B cell (primary cell): ENCODE data around the gene ST8SIA5. TPM values are rescaled to one million over a fixed set of nuclear protein-coding genes. Genes with fewer than 3 reads are reported as not detected.

Experiments
- ATAC-seq: fragments of 200-7000 bp; cut with Tn5 transposase; one replicate; pipeline ENCODE4 v1.10.0; 2021; ENCODE audit warnings: low read depth, mild to moderate bottlenecking, moderate number of reproducible peaks, moderate library complexity
- CTCF ChIA-PET: fragments of 350-600 bp; sonication (Branson Sonifier 250); formaldehyde crosslinking; loops from one replicate; lab custom pipeline; 2021; ENCODE audit warnings: antibody characterized with exemption, inconsistent platforms; lab: Charles Lee
- POLR2A ChIA-PET: fragments of 350-600 bp; sonication (Branson Sonifier 250); formaldehyde crosslinking; loops from one replicate; lab custom pipeline; 2021; ENCODE audit warnings: antibody characterized with exemption; lab: Charles Lee
- DNase-seq: peaks from one replicate; pipeline ENCODE4 v3.0.0; 2013
- H2AFZ ChIP-seq: 2 replicates; pipeline ENCODE4 v1.6.1; 2012; ENCODE audit warnings: mild to moderate bottlenecking, low read depth, low read length; ENCODE audit not compliant: insufficient read depth, poor library complexity, severe bottlenecking
- H3K27ac ChIP-seq, 2 donors: 1 replicate in 1 of 2; 2 replicates in 1 of 2; pipeline ENCODE4 v1.5.1; 2012 to 2013; ENCODE audit warnings: low read length in 2 of 2, mild to moderate bottlenecking in 2 of 2, moderate library complexity in 1 of 2
- H3K27me3 ChIP-seq, 4 experiments: fragments of 200-600 bp in 1 of 4; sonication (generic) in 1 of 4; replicated peaks in 1 of 4; 1 replicate in 2 of 4; 2 replicates in 2 of 4; pipeline versions ENCODE4 v1.6.1 to v1.7.0; 2013 to 2016; ENCODE audit warnings: low read length in 3 of 4, mild to moderate bottlenecking in 2 of 4, mixed read lengths in 1 of 4, moderate library complexity in 1 of 4; ENCODE audit not compliant: insufficient read depth in 4 of 4, control insufficient read depth in 3 of 4; ENCODE audit errors: control extremely low read depth in 1 of 4
- H3K36me3 ChIP-seq, 2 experiments: replicated peaks in 1 of 2; 1 replicate in 1 of 2; 2 replicates in 1 of 2; pipeline versions ENCODE4 v1.6.1 to v1.7.1; 2013; ENCODE audit warnings: low read length in 1 of 2; ENCODE audit not compliant: insufficient read depth in 2 of 2, control insufficient read depth in 1 of 2; ENCODE audit errors: control extremely low read depth in 1 of 2, extremely low read depth in 1 of 2
- H3K4me1 ChIP-seq, 2 donors: fragments of 200-600 bp in 1 of 2; sonication (generic) in 1 of 2; 1 replicate in 1 of 2; 2 replicates in 1 of 2; pipeline versions ENCODE4 v1.5.1 to v1.6.1; 2013 to 2017; ENCODE audit warnings: low read length in 2 of 2; ENCODE audit not compliant: control insufficient read depth in 2 of 2, insufficient read depth in 2 of 2
- H3K4me2 ChIP-seq: replicated peaks from 2 replicates; pipeline ENCODE3; 2012; ENCODE audit warnings: mild to moderate bottlenecking, low read depth, low read length; ENCODE audit not compliant: poor library complexity, severe bottlenecking
- H3K4me3 ChIP-seq, 5 experiments: fragments of 200-600 bp in 1 of 5; sonication (generic) in 1 of 5; 1 replicate in 3 of 5; 2 replicates in 2 of 5; pipeline versions ENCODE4 v1.5.1 to v1.7.0; 2011 to 2016; ENCODE audit warnings: low read length in 4 of 5, mild to moderate bottlenecking in 4 of 5, low read depth in 2 of 5, control low read depth in 1 of 5, moderate library complexity in 1 of 5; ENCODE audit not compliant: insufficient read depth in 1 of 5; ENCODE audit errors: control extremely low read depth in 1 of 5, extremely low read depth in 1 of 5
- H3K79me2 ChIP-seq: fragments of 200-600 bp; sonication (generic); one replicate; pipeline ENCODE4 v1.6.0; 2016; ENCODE audit warnings: low read length; ENCODE audit not compliant: control insufficient read depth, insufficient read depth
- H3K9ac ChIP-seq: fragments of 200-600 bp; sonication (generic); 2 replicates; pipeline ENCODE4 v1.6.1; 2017; ENCODE audit warnings: mild to moderate bottlenecking, low read length, moderate library complexity
- H3K9me3 ChIP-seq, 3 donors: one replicate each; pipeline versions ENCODE4 v1.6.1 to v1.7.1; 2013; ENCODE audit warnings: low read length in 2 of 3; ENCODE audit not compliant: control insufficient read depth in 2 of 3, insufficient read depth in 1 of 3; ENCODE audit errors: control extremely low read depth in 1 of 3
- H4K20me1 ChIP-seq: 2 replicates; pipeline ENCODE4 v1.6.0; 2012; ENCODE audit warnings: mild to moderate bottlenecking, low read length; ENCODE audit not compliant: insufficient read depth, control insufficient read depth, poor library complexity, severe bottlenecking
- H3K27ac Mint-ChIP-seq: one replicate; pipeline ENCODE4 v1.8.0; 2021; ENCODE audit warnings: mixed read lengths
- H3K27me3 Mint-ChIP-seq: one replicate; pipeline ENCODE4 v1.8.0; 2021; ENCODE audit warnings: mixed read lengths
- H3K4me1 Mint-ChIP-seq: one replicate; pipeline ENCODE4 v1.8.0; 2021; ENCODE audit warnings: mixed read lengths
- H3K4me3 Mint-ChIP-seq: one replicate; pipeline ENCODE4 v1.8.0; 2021; ENCODE audit warnings: mixed read lengths
- H3K9me3 Mint-ChIP-seq: one replicate; pipeline ENCODE4 v1.8.0; 2022; ENCODE audit warnings: mixed read lengths; ENCODE audit not compliant: insufficient read depth
- EZH2 ChIP-seq: IDR thresholded peaks from 2 replicates; pipeline ENCODE4 v1.6.1; 2012; ENCODE audit warnings: borderline replicate concordance, low read depth, mild to moderate bottlenecking, moderate library complexity, low read length; ENCODE audit not compliant: insufficient read depth, poor library complexity, severe bottlenecking
- WGBS: methylation state at CpG from one replicate; pipeline ENCODE4 v1.1.5; 2013; ENCODE audit warnings: missing lambda C conversion rate; ENCODE audit not compliant: insufficient coverage; 5-methylcytosine and 5-hydroxymethylcytosine counted together
- intact Hi-C: fragments of 100-400 bp; cut with micrococcal nuclease; formaldehyde crosslinking; loops from one replicate; pipeline ENCODE4 v1.10.0; 2022
- polyA plus RNA-seq: library from polyadenylated mRNA; depleted of rRNA; stranded (reverse); fragments of >200 nt; gene quantifications from 2 replicates; pipeline ENCODE4 v1.2.3, GENCODE V29; 2012
- total RNA-seq, 2 donors: library from RNA; stranded (reverse); fragments of 120-200 nt in 1 of 2; gene quantifications; 1 replicate in 1 of 2; 2 replicates in 1 of 2; pipeline versions ENCODE4 v1.2.3 to v1.2.4, GENCODE V29; 2013 to 2022
- TF ChIP-seq, protein P1 (sequence below): fragments of 200-600 bp; IDR thresholded peaks from one replicate; pipeline ENCODE4 v1.8.0; 2022; ENCODE audit warnings: antibody characterized with exemption, mild to moderate bottlenecking

Gene ST8SIA5
- total and polyA plus RNA-seq, 2 donors (not counting 1 experiment from before 2014, with no cell fraction given), result not detected

DNA sequence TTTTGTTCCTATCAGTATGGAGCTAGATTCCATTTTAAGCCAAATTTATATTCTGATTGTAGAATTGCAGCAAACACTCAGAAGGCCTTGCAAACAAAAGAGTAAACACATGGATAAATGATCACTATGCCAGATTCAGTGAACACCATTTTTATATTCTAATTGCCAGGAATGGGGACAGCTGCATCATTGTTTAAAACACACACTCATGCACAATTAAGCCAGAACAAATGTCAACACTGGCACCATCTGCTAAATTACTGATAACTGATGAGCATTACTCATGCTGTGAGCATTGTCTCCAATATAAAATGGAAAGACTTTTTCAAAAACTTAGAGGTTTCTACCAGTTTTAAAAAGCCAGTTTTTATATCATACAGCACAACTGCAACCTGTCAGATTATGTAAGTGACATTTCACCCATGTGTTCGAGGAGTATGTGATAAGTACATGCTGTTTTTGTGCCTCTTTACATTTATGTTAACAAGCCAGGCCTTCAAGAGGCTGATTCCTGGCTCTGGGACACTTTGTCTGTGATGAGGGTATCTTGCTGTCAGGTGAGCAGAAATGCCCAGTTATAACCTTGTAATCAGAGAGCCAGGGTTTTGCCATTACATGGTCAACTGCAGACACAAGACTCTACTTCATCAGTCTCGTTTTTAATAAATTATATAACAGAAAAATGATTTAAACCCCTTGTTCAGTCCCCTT lies 4.4 kb upstream of the ST8SIA5 start:
- peaks cover 60% of the 10 kb centered on the region for H3K27me3 Mint-ChIP-seq

GRCh38 chr18:46759890-46760289 lies 3.0 kb upstream of the ST8SIA5 start:
- no peaks in the 10 kb centered on the region for H3K79me2 ChIP-seq
- no peak for DNase-seq
- H3K27me3 ChIP-seq, result peaks cover 0 to 38% (median 26%) of the 10 kb centered on the region in 4 experiments
- 77% methylated on average over 6 of the region's 6 CpGs for WGBS
- H3K4me1 ChIP-seq, result peaks cover 21 to 30% of the 10 kb centered on the region in 2 donors
- no peak overlapping the region for H3K4me2 ChIP-seq
- H4K20me1 ChIP-seq, result no peaks in the 10 kb centered on the region
- no peaks in the 10 kb centered on the region for H3K36me3 ChIP-seq
- Mint-ChIP-seq H3K27ac (no peak overlapping the region), H3K9me3 (no peaks in the 10 kb centered on the region), H3K4me1 (peaks cover 21% of the 10 kb centered on the region), H3K4me3 (no peak overlapping the region), H3K27me3 (peaks cover 65% of the 10 kb centered on the region)
- intact Hi-C loops, result no loop called here
- no peak overlapping the region for H2AFZ ChIP-seq
- ChIA-PET CTCF (no interaction called here), POLR2A (no interaction called here)
- TF ChIP-seq, protein P1, sequence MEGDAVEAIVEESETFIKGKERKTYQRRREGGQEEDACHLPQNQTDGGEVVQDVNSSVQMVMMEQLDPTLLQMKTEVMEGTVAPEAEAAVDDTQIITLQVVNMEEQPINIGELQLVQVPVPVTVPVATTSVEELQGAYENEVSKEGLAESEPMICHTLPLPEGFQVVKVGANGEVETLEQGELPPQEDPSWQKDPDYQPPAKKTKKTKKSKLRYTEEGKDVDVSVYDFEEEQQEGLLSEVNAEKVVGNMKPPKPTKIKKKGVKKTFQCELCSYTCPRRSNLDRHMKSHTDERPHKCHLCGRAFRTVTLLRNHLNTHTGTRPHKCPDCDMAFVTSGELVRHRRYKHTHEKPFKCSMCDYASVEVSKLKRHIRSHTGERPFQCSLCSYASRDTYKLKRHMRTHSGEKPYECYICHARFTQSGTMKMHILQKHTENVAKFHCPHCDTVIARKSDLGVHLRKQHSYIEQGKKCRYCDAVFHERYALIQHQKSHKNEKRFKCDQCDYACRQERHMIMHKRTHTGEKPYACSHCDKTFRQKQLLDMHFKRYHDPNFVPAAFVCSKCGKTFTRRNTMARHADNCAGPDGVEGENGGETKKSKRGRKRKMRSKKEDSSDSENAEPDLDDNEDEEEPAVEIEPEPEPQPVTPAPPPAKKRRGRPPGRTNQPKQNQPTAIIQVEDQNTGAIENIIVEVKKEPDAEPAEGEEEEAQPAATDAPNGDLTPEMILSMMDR, result no peak
- TF ChIP-seq EZH2, result no peak
- H3K9me3 ChIP-seq, result peaks cover 0 to 8% (median 0%) of the 10 kb centered on the region in 3 donors
- ATAC-seq, result no peak
- no peak overlapping the region for H3K27ac ChIP-seq
- no peak overlapping the region for H3K4me3 ChIP-seq
- H3K9ac ChIP-seq, result no peak overlapping the region

More for the DNA sequence above, 4.4 kb upstream of the ST8SIA5 start:
- Histone ChIP-seq H3K4me1 (peaks cover 12 to 17% of the 10 kb centered on the region in 2 donors), H2AFZ (no peak overlapping the region), H3K27ac (no peak overlapping the region), H3K4me3 (no peak overlapping the region), H3K9ac (no peak overlapping the region), H3K4me2 (no peak overlapping the region), H3K36me3 (no peaks in the 10 kb centered on the region), H3K79me2 (no peaks in the 10 kb centered on the region), H4K20me1 (no peaks in the 10 kb centered on the region), H3K27me3 (peaks cover 0 to 32% (median 27%) of the 10 kb centered on the region in 4 experiments), H3K9me3 (peaks cover 0 to 6% (median 0%) of the 10 kb centered on the region in 3 donors)
- intact Hi-C loops, result no loop called here
- Mint-ChIP-seq H3K4me3 (no peak overlapping the region), H3K9me3 (no peaks in the 10 kb centered on the region), H3K4me1 (peaks cover 9% of the 10 kb centered on the region), H3K27ac (no peak overlapping the region)
- ChIA-PET CTCF (no interaction called here), POLR2A (no interaction called here)
- no CpG with 5 or more reads among the region's 2 CpGs for WGBS
- TF ChIP-seq, protein P1, result no peak
- TF ChIP-seq EZH2, result no peak
- DNase-seq (no peak), ATAC-seq (no peak)
